ENCODE results near the gene TCF4.

TCF4 gene

GRCh38 chr18:55349685-55350084, 238.3 kb downstream of the TCF4 start:
- no peak for DNase-seq (ENCODE audit: low read depth in 2 of 2)

GRCh38 chr18:55346961-55347740, 240.8 kb downstream of the TCF4 start:
- DNase-seq (ENCODE audit: low read depth in 2 of 2), result no peak

GRCh38 chr18:55346387-55346786, 241.6 kb downstream of the TCF4 start:
- no peak for DNase-seq (ENCODE audit: low read depth in 2 of 2)

DNA sequence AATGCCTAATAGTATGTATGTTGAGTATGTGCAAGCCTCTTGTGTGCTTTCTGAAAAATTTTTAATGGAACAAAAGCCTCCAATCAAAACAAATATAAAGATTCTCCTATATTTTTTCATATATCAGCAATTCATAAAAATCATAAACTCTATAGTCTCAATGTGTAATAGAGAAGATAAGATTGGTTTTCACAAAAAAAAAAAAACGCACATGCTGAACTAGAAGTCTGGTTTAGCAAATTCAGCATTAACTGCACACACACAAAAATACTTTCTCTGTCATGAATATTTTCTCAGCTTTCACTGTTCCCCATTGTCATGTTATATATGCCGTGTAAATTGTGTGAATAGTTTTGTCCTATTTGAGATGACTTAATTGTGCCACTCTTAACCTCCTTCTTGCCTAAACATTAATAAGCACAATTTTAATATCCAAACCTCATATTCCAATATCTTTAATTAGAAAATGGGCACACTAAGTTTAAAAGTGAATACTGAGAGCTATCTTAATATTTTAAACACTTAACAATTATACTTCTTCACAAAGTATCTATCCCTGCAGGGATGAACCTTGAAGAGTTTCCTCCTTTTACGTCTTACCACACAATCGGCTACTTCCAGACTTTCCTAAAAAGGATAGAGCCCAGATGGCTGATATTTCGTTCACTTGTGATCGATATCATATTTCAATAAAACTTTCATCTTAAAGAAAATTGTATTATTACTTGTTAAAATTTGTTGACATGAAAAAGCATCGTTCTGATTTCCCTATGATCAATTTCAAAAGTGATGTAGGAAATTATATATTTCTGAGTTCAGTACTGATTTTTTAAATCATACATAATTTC, 242.7 kb downstream of the TCF4 start:
- DNase-seq (ENCODE audit: low read depth in 2 of 2), result no peak

DNA sequence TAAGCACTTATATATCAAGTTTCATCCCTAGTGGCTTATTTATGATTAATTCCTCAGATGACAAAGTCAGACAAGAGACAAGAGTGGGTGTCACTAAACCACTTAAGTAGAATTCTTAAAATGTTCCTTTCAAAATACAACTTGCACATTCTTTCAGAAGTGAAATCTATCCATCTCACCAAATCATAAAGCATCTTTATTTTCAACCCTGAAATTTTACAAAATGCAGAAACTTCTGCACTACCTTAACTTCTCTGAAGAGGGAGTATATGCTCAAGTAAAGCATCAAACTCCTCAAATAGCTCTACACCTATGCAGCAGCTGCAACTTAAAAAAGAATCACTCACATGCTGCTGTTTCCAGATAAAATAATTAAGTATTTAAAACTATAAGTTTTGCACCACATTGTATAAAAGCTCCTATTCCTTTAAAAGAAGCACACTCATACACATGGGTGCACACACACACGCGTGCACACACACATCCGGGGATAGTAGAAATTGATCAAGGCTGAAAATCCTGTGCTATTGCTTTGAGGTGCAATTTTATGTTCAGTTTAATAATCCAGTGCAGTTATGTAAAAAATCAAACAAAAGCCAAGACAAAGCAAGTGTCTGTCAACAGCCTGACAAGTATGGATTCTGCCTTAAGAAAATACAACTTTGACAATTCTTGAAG, 244.5 kb downstream of the TCF4 start:
- no peak for DNase-seq (ENCODE audit: low read depth in 2 of 2)

GRCh38 chr18:55340998-55341397, 247.0 kb downstream of the TCF4 start:
- no peak for DNase-seq (ENCODE audit: low read depth in 2 of 2)

- DNase-seq (ENCODE audit: low read depth in 2 of 2), result no peak
Measured at GRCh38 chr18:55339990-55340389, 248.0 kb downstream of the TCF4 start.

DNA sequence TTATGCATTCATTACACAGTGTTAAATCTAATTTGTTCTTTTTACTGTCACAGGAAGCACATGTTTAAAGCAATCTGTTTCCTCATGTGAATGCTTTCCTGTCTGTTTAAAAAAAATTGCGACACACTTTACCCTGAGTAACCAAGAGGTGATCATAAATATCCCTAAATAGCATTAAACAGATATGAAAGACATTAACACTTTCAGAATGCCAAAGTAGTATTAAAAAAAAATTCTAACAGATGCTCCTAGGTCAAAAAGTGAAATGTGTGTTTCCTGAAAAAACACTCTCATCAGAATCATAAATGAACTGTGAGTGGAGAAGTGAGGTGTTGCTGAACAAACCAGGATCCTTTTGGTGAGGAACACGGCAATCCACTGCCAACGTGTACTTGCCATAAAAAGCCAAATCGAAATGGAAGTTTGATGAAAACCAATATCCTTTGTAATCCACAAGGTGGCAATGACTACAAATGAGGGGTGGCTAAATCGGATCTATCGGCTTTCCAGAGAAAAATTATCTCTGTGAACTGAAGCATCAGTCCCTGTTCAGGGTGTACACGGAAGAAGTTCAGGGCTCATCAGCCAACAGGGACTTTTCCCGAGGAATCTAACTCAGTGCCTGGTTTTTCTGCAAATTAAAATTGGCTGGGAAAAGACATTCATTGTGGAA, 248.9 kb downstream of the TCF4 start:
- no peak for DNase-seq (ENCODE audit: low read depth in 2 of 2)

DNA sequence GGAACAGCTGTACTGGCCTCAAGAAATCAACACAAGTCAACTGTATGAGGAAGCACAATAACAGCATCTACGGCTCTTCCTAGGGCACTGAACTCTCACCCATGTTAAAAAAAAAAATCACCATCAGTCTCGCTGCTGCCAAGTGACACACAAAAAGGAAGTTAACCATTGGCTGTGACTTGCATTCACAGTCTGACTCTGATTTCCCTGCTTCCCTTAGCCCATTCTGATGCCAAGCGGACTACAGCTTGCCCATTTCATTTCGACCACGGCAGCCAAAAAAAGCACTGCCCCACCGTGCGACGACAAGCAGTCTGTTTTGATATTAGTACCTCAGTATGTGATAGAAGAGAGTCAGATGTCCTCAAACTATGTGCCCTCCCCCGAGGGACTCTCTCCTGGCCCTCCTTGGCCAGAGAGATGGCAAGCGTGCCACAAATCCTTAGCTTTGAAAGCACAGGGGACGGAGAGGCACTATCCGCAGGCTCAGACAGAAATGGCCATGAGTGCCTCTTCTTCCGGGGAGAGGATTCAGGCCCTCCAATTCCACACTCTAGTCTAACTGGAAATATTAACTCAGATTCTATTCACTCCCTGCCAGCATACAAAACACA, 250.0 kb downstream of the TCF4 start:
- DNase-seq (ENCODE audit: low read depth in 2 of 2), result no peak

- DNase-seq (ENCODE audit: low read depth in 2 of 2), result no peak
Measured at GRCh38 chr18:55337138-55337537, 250.9 kb downstream of the TCF4 start.

- no peak for DNase-seq (ENCODE audit: low read depth in 2 of 2)
Measured at GRCh38 chr18:55336438-55337100, 251.4 kb downstream of the TCF4 start.

- DNase-seq (ENCODE audit: low read depth in 2 of 2), result no peak
Measured at GRCh38 chr18:55334875-55335274, 253.1 kb downstream of the TCF4 start.

DNA sequence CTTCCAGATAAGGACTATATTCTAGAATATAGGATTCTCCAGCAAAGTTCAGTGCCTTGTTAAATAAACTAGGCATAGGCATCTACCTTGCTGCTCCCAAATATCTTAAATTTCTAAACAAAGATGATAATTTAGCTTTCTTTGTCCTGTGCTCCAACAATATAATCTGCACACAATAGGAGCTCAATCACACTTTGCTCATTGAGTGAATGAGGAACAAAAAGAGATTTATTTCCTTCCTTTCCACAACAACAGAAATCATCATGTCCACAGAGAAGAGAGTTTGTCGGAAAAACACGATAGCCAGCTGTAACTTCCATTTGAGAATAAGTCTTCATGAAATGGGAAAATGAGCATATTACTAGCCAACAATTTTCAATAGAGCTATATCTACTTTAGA, 256.7 kb downstream of the TCF4 start:
- no peak for DNase-seq (ENCODE audit: low read depth in 2 of 2)

DNA sequence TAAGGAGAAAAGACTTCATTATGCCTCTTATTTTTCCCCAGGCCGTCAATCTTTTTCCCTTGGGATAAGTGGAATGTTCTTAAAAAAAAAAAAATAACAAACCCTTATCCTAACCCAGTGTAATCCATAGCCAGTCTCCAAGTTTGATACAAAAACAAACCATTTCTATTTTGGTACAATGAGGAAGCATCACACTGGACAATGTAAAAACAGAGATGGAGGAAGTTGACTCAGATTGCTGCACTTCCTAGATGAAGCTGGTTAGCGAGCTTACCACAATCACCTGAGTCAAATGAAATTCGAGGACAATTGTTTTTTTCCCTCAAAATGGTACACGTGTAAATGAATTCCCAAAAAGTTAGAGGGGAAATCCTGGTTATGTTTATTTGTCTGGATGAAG, 259.7 kb downstream of the TCF4 start:
- no peak for DNase-seq (ENCODE audit: low read depth in 2 of 2)

GRCh38 chr18:55327454-55327853, 260.5 kb downstream of the TCF4 start:
- DNase-seq (ENCODE audit: low read depth in 2 of 2), result no peak

GRCh38 chr18:55326134-55326533, 261.9 kb downstream of the TCF4 start:
- no peak for DNase-seq (ENCODE audit: low read depth in 2 of 2)

GRCh38 chr18:55324166-55324565, 263.8 kb downstream of the TCF4 start:
- no peak for DNase-seq (ENCODE audit: low read depth in 2 of 2)

DNA sequence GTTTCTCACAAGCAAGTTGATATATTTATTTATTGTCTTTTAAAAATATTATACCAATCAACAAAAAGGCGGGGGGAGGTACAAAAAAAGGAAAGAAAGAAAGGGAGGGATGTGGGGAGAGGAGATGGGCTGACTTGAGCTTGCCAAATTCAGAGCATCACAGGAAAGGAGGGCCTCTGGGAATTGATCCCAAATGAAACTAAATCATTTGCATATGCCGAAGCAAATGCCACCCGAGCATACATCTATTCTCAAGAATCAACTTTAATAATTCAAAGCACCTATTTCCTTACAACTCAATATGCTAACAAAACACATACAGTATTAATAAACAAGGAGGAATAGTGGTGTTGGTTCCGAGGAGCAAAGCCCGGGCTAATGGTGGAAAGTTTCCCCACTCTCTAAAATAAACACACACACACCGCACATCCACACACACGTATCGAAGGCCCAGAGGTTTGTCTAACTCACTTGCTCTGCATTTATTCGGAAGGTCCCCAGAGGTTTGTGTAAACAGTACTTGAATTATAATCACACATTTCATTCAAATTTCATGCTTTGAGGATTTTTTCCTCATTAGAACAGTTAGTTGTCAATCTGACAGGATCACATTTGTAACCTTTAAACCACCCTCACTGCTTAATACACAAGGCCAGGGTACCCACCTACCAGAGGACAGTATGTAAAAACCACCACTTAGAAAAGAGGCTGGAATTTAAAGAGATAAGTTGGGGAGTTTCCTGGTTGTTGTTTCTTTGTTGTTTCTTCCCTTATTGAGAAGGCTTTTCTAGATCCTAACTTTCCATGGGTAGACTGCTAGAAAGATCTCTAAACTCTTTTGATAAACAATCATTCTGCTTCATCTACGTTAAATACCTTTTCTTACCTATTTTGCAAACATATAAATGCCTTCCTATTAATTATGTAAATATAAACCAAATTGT, 264.7 kb downstream of the TCF4 start:
- no peak for DNase-seq (ENCODE audit: low read depth in 2 of 2)

- peak in 1 of 2 experiments; percentile 0 for DNase-seq (ENCODE audit: low read depth in 2 of 2)
Measured at GRCh38 chr18:55322178-55322735, 265.7 kb downstream of the TCF4 start.

Measured in stimulated activated CD4-positive, alpha-beta T cell treated with anti-CD3 and anti-CD28 coated beads, Interleukin-12 subunit alpha, Interleukin-12 subunit beta, amount 100 ng/mL, for 24 hours (primary cell).